Loucy (cell line): ENCODE measurements around the gene KIF13A.
"Not testable (repeated sequence)": the region's sequence is repeated elsewhere in the genome, so short reads cannot be mapped to it uniquely, and the experiment has no call there.

Source experiments
- H2AFZ ChIP-seq: fragments of 200-600 bp; sonication (generic); 2 replicates; pipeline ENCODE4 v1.6.0; 2016; ENCODE audit warnings: antibody characterized with exemption, mild to moderate bottlenecking, low read length, moderate library complexity
- H3F3A ChIP-seq: fragments of 200-600 bp; 2 replicates; pipeline ENCODE4 v1.6.0; 2016; ENCODE audit warnings: antibody characterized with exemption, low read depth, mild to moderate bottlenecking
- H3K27me3 ChIP-seq: fragments of 200-600 bp; sonication (generic); 2 replicates; pipeline ENCODE4 v1.6.1; 2014; ENCODE audit warnings: low read length, mild to moderate bottlenecking; ENCODE audit not compliant: insufficient read depth, poor library complexity, severe bottlenecking
- H3K36me3 ChIP-seq: fragments of 200-600 bp; sonication (generic); 2 replicates; pipeline ENCODE4 v1.6.1; 2016; ENCODE audit warnings: low read length; ENCODE audit not compliant: insufficient read depth
- H3K4me1 ChIP-seq: fragments of 200-600 bp; sonication (generic); 2 replicates; pipeline ENCODE4 v1.5.1; 2014; ENCODE audit warnings: low read length, mild to moderate bottlenecking; ENCODE audit not compliant: insufficient read depth, poor library complexity, severe bottlenecking
- H3K4me2 ChIP-seq: fragments of 200-600 bp; sonication (generic); 2 replicates; pipeline ENCODE4 v1.6.0; 2014; ENCODE audit warnings: antibody characterized with exemption, low read length, low read depth, mild to moderate bottlenecking; ENCODE audit not compliant: poor library complexity, severe bottlenecking
- H3K4me3 ChIP-seq: fragments of 200-600 bp; sonication (generic); 2 replicates; pipeline ENCODE4 v1.5.1; 2014; ENCODE audit warnings: low read length, mild to moderate bottlenecking, mixed read lengths; ENCODE audit not compliant: poor library complexity, severe bottlenecking
- H3K79me2 ChIP-seq: fragments of 200-600 bp; sonication (generic); 2 replicates; pipeline ENCODE4 v1.6.1; 2014; ENCODE audit warnings: low read length; ENCODE audit not compliant: insufficient read depth
- H3K9ac ChIP-seq: fragments of 200-600 bp; sonication (generic); 2 replicates; pipeline ENCODE4 v1.6.0; 2014; ENCODE audit warnings: mild to moderate bottlenecking, low read depth, low read length, moderate library complexity; ENCODE audit not compliant: poor library complexity, severe bottlenecking
- H3K9me2 ChIP-seq: fragments of 200-600 bp; sonication (generic); replicated peaks from 2 replicates; pipeline ENCODE4 v1.6.1; 2016; ENCODE audit warnings: low read depth, low read length, mixed read lengths
- H3K9me3 ChIP-seq: fragments of 200-600 bp; sonication (generic); 2 replicates; pipeline ENCODE4 v1.6.1; 2014; ENCODE audit warnings: mild to moderate bottlenecking, antibody characterized with exemption, low read length, low read depth; ENCODE audit not compliant: insufficient read depth
- H4K20me1 ChIP-seq: fragments of 200-600 bp; sonication (generic); 2 replicates; pipeline ENCODE4 v1.6.0; 2014; ENCODE audit warnings: antibody characterized with exemption, low read length, mild to moderate bottlenecking; ENCODE audit not compliant: insufficient read depth, poor library complexity, severe bottlenecking
- EZH2phosphoT487 ChIP-seq: fragments of 200-600 bp; IDR thresholded peaks from 2 replicates; pipeline ENCODE4 v1.6.1; 2018; ENCODE audit warnings: antibody characterized with exemption, mild to moderate bottlenecking, moderate library complexity, borderline replicate concordance
- TF ChIP-seq, protein P1 (sequence below): fragments of 200-600 bp; sonication (generic); conservative IDR thresholded peaks from 2 replicates; pipeline ENCODE4 v1.5.1; 2014; ENCODE audit warnings: mild to moderate bottlenecking, antibody characterized with exemption, low read length

KIF13A gene

DNA sequence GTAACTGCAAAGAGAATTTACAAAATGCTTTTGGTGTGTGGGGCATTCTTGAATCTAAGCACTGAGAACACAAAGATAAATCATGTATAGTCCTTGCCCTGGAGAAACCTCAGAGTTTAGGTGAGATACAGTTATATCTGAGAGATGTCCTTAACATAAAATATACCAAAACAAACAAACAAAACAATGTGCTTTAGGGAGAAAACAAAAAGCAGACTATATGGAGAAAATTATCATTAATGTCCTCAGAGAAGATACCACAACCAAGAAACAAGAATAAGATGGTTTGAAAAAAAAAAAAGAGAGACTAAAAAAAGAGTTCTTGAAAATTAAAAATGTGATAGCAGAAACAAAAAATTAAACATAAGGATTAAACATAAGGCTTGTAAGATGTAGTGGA lies 8.0 kb downstream of the KIF13A start:
- no peak overlapping the region for H3K4me2 ChIP-seq
- TF ChIP-seq EZH2phosphoT487: no peak
- TF ChIP-seq, protein P1, sequence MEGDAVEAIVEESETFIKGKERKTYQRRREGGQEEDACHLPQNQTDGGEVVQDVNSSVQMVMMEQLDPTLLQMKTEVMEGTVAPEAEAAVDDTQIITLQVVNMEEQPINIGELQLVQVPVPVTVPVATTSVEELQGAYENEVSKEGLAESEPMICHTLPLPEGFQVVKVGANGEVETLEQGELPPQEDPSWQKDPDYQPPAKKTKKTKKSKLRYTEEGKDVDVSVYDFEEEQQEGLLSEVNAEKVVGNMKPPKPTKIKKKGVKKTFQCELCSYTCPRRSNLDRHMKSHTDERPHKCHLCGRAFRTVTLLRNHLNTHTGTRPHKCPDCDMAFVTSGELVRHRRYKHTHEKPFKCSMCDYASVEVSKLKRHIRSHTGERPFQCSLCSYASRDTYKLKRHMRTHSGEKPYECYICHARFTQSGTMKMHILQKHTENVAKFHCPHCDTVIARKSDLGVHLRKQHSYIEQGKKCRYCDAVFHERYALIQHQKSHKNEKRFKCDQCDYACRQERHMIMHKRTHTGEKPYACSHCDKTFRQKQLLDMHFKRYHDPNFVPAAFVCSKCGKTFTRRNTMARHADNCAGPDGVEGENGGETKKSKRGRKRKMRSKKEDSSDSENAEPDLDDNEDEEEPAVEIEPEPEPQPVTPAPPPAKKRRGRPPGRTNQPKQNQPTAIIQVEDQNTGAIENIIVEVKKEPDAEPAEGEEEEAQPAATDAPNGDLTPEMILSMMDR: no peak
- H3K9me2 ChIP-seq: no peaks in the 10 kb centered on the region
- no peak overlapping the region for H2AFZ ChIP-seq
- H3F3A ChIP-seq: no peaks in the 10 kb centered on the region
- H3K4me1 ChIP-seq: peaks cover 4% of the 10 kb centered on the region
- H4K20me1 ChIP-seq: no peaks in the 10 kb centered on the region
- H3K9me3 ChIP-seq: no peaks in the 10 kb centered on the region
- H3K79me2 ChIP-seq: no peaks in the 10 kb centered on the region
- H3K36me3 ChIP-seq: no peaks in the 10 kb centered on the region
- no peaks in the 10 kb centered on the region for H3K27me3 ChIP-seq
- no peak overlapping the region for H3K9ac ChIP-seq
- no peak overlapping the region for H3K4me3 ChIP-seq

DNA sequence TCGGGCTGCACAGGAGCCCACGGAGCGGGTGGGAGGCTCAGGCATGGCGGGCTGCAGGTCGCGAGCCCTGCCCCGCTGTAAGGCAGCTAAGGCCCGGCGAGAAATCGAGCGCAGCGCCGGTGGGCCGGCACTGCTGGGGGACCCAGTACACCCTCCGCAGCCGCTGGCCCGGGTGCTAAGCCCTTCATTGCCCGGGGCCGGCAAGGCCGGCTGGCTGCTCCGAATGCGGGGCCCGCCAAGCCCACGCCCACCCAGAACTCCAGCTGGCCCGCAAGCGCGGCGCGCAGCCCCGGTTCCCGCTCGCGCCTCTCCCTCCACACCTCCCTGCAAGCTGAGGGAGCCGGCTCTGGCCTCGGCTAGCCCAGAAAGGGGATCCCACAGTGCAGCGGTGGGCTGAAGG lies 11.2 kb downstream of the KIF13A start:
- H3K27me3 ChIP-seq, H3F3A ChIP-seq, H3K4me1 ChIP-seq, H4K20me1 ChIP-seq, H3K4me2 ChIP-seq, H3K9me2 ChIP-seq, H2AFZ ChIP-seq, H3K36me3 ChIP-seq, H3K9ac ChIP-seq, H3K9me3 ChIP-seq, H3K4me3 ChIP-seq, H3K79me2 ChIP-seq: not testable (repeated sequence)

DNA sequence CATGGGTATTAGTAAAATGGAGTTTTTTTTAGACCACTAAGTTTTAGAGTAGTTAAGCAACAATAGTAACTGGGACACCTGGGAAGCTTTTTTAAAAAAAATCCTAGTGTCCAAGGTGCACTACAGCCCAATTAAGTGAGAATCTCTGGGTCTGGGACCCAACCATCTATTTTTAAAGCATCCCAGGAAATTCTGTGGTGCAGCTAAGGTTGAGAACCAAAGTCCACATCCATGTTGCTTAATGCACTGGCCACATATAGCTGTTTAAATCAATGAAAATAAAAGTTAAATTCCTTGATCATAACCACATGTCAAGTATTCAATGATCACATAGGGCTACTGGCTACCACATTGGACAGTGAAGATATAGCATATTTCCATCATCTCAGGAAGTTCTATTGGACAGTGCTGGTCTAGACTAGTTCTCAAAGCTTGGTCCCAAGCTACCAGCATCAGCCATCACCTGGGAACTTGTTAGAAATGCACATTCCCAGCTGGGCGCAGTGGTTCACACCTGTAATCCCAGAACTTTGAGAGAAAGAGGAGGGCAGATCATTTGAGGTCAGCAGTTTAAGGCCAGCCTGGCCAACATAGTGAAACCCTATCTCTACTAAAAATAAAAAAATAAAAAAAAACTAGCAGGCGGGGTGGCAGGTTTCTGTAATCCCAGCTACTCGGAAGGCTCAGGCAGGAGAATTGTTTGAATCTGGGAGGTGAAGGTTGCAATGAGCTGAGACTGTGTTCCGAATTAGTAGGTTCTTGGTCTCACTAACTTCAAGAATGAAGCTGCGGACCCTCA lies 12.7 kb downstream of the KIF13A start:
- peaks cover 9% of the 10 kb centered on the region for H3K4me1 ChIP-seq
- H3K9me2 ChIP-seq: no peaks in the 10 kb centered on the region
- H3K27me3 ChIP-seq: no peaks in the 10 kb centered on the region
- H3K79me2 ChIP-seq: no peaks in the 10 kb centered on the region
- H3K9me3 ChIP-seq: no peaks in the 10 kb centered on the region
- no peaks in the 10 kb centered on the region for H4K20me1 ChIP-seq
- TF ChIP-seq, protein P1: no peak
- TF ChIP-seq EZH2phosphoT487: no peak
- H3F3A ChIP-seq: no peaks in the 10 kb centered on the region
- H3K4me2 ChIP-seq: no peak overlapping the region
- no peak overlapping the region for H2AFZ ChIP-seq
- no peaks in the 10 kb centered on the region for H3K36me3 ChIP-seq
- H3K9ac ChIP-seq: no peak overlapping the region
- no peak overlapping the region for H3K4me3 ChIP-seq
